Stomach (tissue), 4 donors: ENCODE results near the gene SRSF6.

Experiments used
- CTCF ChIP-seq, 7 experiments: fragments of 450-650 bp in 4 of 7; fragments of 200-600 bp in 3 of 7; sonication (generic) in 3 of 7; IDR thresholded peaks; one replicate each; pipeline ENCODE4 v1.5.1; 2016 to 2019; ENCODE audit warnings: antibody characterized with exemption in 7 of 7, control low read depth in 2 of 7, mild to moderate bottlenecking in 1 of 7
- EP300 ChIP-seq: sonication (generic); formaldehyde crosslinking; IDR thresholded peaks from one replicate; pipeline ENCODE4 v1.6.1; 2017; ENCODE audit warnings: antibody characterized with exemption
- POLR2A ChIP-seq, 4 donors: fragments of 450-650 bp; IDR thresholded peaks; one replicate each; pipeline ENCODE4 v1.6.1; 2016; ENCODE audit warnings: antibody characterized with exemption in 4 of 4, control low read depth in 2 of 4, mild to moderate bottlenecking in 1 of 4, moderate library complexity in 1 of 4

GRCh38 chr20:43472671-43473380 lies 15.1 kb downstream of the SRSF6 start:
- TF ChIP-seq POLR2A (IDR thresholded peaks at IDR 0.05) (no peak), EP300 (no peak), CTCF (IDR thresholded peaks at IDR 0.05) (no peak)
